Activated CD8-positive, alpha-beta memory T cell treated with anti-CD3 and anti-CD28 coated beads, Interleukin-2, amount 50 U/mL, for 24 hours (primary cell): ENCODE results near the gene FTCD.
"Not testable (repeated sequence)": the region's sequence is repeated elsewhere in the genome, so short reads cannot be mapped to it uniquely, and the experiment has no call there.

Source experiments
- DNase-seq: peaks from one replicate; pipeline ENCODE4 v3.0.0-alpha.2; 2020; ENCODE audit errors: extremely low read depth

FTCD gene, protein sequence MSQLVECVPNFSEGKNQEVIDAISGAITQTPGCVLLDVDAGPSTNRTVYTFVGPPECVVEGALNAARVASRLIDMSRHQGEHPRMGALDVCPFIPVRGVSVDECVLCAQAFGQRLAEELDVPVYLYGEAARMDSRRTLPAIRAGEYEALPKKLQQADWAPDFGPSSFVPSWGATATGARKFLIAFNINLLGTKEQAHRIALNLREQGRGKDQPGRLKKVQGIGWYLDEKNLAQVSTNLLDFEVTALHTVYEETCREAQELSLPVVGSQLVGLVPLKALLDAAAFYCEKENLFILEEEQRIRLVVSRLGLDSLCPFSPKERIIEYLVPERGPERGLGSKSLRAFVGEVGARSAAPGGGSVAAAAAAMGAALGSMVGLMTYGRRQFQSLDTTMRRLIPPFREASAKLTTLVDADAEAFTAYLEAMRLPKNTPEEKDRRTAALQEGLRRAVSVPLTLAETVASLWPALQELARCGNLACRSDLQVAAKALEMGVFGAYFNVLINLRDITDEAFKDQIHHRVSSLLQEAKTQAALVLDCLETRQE

DNA sequence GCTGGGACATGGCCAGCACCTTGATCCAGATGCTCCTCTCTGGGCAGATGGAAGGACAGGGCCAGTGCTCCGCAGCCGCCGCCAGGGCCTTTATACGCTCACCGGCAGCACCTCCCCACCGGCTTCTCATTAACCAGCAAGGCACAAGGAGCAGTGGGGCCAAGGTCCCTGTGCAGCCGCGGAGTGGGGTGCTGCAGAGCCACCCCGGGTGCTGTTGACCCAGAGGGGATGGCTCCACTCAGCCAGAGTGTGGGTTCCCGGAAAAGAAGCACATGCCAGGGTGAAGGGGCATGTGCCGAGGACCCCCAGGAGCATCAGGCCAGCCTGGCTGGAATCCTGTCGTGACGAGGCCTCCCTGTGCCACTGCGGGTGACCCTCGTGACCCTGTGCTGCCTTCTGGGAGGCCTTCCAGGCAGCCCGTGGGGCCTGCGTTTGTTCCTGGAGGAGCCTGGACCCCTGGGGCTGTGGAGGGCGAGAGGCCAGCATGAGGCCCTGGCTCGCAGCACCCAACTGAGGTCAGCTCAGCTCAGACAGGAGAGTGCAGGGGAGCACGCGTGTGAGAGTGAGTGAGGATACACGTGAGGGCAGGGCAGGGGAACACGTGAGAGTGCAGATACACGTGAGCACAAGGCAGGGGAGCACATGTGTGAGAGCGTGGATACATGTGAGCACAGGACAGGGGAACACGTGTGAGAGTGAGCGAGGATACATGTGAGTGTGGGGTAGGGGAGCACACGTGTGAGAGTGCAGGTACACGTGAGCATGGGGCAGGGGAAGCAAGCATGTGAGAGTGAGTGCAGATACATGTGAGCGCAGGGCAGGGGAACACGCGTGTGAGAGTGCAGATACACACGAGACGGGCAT lies at the start of gene FTCD:
Gene FTCD (minus strand): TSS at position 66 of the 864 bp plus-strand sequence. CDS start 56 bp downstream, at position 10.
- no peak for DNase-seq

DNA sequence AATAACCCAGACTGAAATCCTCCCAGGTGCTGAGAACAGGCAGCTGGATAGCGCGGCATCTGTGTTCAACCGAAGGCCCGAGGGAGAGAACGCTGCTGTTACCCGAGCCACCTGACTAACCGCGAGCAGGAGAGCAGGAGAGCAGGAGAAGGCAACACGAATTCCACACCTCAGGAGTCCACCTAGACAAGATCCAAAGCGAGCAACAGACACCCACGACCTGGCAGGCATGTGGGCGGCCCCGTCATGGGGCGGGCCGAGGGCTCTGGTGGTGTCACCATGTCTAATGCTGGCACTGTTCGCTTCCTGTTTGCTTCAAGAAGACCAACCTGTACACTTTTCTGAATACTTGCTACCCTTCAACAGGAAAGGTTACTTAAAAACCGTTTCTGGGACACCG lies 49.8 kb upstream of the FTCD start:
- DNase-seq, result no peak

DNA sequence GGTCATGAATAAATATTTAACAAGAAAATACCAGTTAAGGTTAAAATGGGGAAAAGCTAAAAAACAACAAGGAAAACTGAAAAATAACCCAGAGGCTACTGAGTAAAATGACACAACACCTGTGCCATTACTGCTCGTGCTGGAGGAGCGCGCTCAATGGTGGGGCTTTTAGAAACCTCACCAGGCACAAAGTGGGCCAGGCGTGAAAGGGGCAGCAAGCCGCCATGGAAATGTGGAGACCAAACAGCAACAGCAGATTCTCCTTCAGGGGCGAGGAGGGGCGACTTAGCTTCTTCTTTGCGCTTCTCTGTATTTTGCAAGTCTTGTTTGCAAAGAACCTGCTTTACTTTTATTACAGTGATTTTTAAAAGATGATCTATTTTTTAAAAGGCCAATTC lies 47.8 kb upstream of the FTCD start:
- no peak for DNase-seq

DNA sequence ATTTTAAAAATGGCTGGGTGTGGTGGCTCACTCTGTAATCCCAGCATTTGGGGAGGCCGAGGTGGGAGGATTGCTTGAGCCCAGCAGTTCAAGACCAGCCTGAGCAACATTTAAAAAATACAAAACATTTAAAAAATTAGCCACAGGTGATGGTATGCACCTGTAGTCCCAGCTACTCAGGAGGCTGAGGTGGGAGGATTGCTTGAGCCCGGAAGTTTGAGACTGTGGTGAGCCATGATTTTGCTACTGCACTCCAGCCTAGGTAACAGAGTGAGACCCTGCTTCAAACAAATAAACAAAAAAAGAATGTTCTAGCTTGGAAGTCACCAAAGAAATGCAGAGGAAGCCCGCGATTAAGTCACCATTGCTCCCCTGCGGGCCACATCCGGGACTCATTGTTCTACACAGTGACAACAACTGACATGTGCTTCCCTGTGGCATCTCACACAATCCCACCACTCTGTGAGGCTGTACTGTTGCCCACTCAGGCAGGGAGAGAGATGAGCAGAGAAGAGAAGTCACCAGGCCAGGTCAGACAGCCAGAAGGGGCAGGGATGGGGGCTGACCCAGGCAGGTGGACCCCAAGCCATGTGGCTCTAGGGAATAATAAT lies 47.3 kb upstream of the FTCD start:
- DNase-seq, result no peak

DNA sequence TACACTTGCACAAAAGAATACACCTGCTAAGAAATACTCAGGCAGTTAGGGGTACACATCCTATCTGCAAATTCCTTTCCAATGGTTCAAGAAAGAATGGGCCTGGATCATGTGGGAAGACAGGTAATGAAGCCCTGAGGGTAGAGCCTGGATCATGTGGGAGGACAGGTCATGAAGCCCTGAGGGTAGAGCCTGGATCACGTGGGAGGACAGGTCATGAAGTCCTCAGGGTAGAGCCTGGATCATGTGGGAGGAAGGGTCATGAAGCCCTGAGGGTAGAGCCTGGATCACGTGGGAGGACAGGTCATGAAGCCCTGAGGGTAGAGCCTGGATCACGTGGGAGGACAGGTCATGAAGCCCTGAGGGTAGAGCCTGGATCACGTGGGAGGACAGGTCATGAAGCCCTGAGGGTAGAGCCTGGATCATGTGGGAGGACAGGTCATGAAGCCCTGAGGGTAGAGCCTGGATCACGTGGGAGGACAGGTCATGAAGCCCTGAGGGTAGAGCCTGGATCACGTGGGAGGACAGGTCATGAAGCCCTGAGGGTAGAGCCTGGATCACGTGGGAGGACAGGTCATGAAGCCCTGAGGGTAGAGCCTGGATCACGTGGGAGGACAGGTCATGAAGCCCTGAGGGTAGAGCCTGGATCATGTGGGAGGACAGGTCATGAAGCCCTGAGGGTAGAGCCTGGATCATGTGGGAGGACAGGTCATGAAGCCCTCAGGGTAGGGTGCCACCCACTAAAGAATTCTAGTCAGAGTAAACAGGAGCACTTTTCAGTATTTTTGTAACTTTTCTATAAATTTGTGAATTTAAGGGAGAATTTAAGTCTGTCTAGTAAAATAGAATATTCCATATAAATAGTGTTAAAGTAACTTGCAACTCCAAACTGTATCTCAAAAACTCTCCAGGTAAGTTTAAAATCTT lies 45.8 kb upstream of the FTCD start:
- not testable (repeated sequence) for DNase-seq

DNA sequence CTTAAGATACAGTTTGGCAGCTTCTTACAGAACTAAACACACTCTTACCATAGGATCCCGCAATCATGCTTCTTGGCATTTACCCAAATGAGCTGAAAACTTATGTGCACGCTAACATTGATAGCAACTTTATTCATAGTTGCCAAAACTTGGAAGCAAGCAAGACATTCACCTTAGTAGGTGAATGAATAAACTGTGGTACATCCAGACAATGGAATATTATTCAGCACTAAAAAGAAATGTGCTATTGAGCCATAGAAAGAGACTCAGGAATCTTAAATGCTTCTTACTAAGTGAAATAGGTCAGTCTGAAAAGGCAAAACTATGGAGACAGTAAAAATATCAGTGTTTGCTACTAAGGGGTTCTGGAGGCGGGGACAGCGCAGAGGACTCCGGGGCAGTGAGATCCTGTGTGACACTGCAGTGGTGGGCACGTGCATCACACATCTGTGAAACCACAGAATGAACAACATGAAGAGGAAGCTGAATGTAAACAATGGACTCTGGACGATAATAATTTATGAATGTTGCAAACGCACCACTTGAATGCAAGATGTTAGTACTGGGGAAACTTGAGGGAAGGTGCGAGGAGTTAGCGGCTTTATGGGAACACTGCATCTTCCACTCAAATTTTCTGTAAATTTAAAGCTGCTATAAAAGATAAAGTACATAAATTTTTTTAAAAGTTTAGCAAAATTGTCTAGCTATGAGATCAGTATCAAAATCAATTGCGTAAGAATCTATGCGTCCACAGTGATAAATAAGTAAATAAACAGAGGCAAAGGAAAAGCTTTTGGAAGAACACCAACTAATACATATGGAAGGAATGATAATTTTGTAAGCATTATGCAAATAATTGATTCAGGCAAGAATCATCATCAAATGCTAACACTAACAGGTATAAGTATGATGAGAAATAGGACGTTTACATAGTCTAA lies 44.3 kb upstream of the FTCD start:
- DNase-seq, result no peak

DNA sequence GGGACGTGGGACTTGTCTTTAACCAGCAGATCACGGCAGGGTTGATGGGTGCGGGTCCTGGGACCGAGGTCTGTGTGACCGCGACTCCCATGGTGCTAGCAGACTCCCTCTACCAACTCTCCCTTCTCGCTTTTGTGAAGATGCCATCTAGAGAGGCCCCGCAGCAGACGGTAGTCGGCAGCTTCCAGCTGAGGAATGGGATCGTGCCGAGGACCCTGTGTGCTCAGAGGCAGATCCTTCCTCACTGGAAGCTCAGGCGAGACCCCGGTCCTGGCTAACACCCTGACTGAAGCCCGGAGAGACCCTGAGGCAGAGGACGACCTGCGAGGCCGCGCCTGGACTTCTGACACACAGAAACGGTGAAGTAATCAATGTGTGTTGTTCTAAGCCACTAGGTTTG lies 41.4 kb upstream of the FTCD start:
- DNase-seq, result no peak

DNA sequence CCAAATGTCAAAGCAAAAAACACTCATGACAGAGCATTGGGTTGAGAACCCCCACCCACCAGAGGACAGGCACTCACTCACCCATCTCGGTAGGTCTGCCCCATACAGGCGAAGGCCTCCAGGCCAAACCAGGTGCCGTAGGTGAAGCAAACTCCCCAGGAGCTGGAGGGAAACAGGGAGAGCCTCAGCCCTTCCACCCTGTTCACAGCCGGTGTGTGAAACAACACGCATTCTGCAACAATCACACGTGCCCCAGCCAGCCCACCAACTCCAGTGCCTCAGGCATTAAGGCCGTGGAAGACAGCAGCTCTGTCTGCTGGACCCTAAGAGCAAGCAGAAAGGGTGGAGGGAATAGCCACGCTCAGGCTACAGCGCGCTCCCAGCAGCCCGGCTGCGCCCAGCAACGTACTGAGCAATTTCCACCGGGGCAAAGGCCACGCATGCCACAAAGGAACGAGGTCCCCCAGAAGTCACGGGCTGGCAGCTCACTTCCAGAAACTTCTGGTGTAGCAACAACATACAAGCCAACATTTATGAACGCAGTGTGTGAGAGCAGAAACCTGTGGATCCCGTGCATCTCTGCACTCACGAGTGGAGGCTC lies 40.3 kb upstream of the FTCD start:
- no peak for DNase-seq

DNA sequence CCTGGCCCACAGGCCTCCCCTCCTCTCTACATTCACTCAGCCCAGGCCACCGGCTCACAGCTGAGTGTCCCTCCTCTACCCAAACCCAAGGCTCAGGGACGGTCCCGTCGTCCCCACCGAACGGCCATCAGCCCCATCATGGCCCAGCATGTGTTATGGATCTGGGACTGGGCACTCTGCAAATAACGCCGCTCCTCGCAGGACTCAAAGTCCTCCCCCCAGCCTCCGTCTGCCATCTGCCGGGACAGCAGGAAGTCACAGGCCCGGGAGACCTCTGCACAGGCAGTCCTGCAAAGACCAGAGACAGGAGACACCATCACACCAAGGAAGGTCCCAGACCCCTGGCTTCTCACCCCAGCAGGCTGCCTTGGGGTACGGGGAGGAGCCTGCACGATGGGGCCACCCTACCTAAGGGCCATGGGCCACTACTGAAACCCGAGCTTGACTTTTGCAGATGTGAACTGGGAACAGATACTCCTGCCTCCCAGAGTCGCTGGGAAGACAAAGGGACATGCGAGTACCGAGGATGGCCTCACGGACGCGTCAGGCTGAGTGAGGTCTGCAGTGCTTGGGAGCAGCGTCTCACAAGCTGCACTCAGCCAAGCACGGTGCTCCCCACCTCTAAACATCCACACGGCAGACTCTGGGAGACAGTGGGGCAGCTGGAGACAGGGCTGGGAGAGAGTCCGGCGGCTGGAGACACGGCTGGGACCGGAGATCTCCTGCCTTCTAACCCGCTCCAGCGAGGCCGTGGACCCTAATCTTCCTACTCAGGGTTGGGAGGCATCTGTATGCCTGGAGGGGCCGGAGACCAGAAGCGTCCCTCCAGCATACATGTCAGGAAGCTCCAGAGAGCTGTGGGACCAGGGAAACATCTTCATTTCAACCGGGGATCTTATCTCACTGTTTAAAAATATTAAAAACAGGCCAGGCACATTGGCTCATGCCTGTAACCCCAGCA lies 39.3 kb upstream of the FTCD start:
- no peak for DNase-seq

DNA sequence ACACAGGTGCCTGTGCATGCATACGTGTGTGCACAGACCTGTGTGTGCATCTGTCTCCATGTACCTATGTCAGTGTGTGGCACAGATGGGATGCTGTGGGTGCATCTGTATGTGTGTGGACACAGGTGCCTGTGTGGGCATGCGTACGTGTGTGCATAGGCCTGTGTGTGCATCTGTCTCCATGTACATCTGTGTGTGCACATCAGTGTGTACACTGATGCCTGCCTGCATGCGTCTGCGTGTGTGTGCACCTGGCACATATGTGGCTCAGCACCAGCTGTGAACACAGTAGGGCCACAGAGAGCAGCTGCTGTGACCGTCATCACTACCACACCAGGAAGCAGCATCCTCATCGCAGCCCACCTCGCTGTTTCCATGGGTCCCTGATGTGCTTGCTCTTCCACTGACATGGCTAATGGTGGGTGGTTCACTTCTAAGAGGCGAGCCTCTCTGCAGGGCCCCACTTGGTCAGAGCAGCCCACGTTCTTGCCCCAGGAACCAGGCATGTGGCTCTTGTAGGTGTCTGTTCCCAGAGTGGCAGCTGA lies 38.5 kb upstream of the FTCD start:
- DNase-seq, result no peak

DNA sequence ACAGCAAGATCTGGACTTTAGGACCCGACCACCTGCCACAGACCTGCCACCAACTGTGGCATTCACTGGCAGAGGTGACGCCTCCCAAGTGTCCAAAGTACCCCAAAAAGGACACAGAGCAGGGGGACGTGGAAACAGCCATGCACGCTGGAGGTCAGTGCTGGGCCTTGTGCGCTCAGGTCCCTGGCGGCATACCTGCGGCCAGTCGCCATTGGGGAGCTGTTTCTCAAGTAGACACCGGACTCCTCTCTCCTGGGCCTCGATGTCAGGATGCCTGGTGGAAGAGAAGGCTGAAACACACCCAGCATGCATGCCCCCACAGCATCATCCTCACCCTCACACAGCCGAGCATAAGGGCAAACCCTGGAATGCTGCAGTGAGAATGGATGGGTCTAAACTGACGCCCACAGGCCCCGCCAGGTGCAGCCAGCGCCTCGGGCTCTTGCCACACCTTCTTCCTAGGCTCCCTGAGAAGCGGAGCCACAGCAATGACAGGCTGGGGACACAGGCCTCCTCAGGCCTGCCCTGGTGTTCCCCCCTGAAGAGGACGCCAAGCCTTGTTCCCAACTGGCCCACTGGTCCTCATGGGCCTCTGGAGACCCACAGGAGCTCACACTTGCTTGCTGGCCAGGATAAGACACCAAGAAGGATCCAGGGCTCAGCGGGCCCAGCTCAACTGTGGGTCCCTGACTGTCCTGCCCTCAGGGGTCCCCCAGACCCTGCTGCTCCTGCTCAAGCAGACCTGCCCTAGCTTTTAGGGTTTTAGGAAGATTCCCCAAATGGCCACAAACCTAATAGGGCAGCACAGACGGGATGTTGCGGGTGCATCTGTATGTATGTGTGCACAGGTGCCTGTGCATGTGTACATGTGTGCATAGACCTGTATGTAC lies 36.6 kb upstream of the FTCD start:
- no peak for DNase-seq

DNA sequence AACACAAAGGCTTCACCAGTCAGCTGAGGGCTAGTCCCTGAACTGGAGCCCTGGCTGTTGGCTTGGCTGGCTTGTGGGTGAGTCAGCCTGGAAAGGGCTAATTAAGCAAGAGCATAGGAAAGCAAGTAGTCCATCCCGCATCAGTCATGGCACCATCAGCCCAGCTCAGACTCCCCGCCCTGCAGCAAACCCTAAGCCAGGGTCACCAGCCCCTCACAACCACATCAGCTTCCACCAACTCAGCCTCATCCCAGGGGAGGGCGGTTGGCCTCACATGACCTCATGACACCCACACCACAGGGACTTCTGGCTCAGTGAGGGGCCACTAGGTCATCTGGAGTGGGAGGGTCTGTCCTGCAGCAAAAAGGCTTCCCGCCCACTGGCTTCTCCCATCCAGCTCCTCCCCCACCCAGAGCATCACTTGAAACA lies 35.9 kb upstream of the FTCD start:
- DNase-seq, result no peak

DNA sequence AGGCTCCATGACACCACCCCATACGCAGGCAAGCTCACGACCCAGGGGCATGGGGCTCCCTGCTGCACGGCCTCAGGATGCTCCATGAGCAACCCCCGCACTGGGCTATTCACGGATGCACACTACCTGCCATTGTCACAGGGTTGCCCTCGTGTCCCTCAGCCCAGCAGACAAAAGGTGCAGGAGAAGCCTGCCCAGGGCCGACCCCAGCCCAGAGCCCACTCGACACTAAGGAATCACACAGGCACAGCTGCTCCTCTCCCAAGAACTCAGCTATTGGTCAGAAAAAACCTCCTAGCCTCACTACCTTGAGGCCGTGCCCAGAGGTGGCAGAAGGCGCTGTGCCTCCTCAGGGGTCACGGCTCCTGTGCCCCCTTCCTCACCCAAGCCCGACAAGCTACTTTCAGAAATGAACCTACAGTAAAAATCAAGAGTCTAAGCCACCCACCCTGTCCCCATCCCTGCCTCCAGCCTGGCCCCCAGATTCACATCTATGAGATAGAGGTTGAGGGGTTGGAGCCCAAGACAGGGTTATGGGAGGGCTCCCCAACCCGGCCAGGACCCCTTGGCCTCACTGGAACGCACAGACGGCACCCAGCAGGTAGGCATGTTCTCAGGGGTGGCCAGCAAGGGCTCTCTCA lies 35.2 kb upstream of the FTCD start:
- no peak for DNase-seq

DNA sequence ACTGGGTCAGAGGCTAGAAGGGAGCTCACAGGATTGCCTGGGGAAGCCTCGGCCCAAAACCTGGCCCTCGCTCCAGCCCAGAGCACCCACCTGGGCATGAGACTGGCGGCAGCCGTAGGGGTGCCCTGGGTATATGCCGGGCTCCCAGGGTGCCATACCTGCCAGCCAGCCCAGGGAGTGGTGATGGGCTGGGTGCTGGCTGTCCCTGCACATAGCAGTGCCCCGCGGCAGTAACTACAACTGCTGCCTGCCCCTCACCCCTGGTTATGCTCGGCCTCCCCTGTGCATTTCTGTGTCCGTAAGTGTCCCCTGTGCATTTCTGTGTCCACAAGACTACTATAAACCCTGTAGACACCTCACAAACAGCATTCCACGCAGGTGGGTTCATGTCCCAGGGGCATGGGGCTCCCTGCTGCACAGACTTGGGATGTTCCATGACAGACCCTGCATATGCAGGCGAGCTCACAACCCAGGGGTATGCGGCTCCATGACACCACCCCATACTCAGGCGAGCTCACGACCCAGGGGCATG lies 34.6 kb upstream of the FTCD start:
- DNase-seq, result no peak

DNA sequence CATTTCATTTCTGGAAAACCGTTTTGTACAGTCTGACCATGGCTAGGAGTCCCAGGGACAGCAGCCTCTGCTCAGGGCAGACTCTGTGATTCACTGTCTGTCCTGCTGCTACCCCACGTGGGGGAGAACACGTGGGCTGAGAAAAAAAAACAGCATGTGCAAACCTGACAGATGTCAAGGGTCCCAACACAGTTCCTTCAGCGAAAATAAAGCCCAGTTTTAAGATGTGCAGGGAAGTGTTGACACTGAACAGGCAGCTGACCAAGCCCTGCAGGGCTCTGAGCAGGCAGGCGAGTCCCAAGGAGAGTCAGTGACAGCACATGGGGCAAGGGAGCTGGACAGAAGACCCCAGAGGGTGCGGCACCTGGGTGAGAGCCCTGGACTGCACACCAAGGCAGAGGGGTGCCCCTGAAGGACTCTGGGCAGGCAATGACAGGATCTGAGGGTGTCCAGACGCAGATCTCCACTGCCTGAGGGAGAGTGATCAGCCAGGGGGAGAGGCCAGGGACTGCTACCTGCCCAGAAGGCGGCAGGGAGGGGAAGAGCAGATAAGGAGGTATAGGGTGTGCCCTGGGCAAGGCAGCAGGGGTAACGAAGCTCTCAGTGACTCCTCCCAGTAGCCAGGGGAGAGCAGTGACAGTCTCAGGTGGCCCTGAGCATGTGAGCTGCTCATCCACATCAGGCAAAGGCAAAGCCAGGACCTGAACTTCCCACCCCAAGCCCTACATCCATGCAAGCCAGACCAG lies 34.0 kb upstream of the FTCD start:
- DNase-seq, result no peak
